ENCODE measurements around the gene FUNDC2.

Gene FUNDC2

GRCh38 chrX:155026420-155026726 lies 271 bp upstream of the FUNDC2 start:
- peak overlapping the region; percentile 65 for H3K4me2 ChIP-seq (ENCODE audit: low read length)
- H3K4me3 ChIP-seq (ENCODE audit: low read length), result peak overlapping the region; percentile 97
- peak overlapping the region; percentile 87 for H3K9ac ChIP-seq (ENCODE audit: low read length)
- H3K36me3 ChIP-seq (replicated peaks; ENCODE audit: low read depth, low read length), result no peaks in the 10 kb centered on the region
- no peaks in the 10 kb centered on the region for H3K27me3 ChIP-seq (ENCODE audit: low read depth, low read length)
- peaks cover 8% of the 10 kb centered on the region for H3K4me1 ChIP-seq (ENCODE audit: low read length)
- peak overlapping the region; percentile 84 for H3K27ac ChIP-seq (ENCODE audit: low read length)
- H3K79me2 ChIP-seq (ENCODE audit: low read length), result peaks cover 36% of the 10 kb centered on the region
- TF ChIP-seq CTCF (IDR thresholded peaks at IDR 0.05; ENCODE audit: low read depth, low read length), result no peak
- no peak for TF ChIP-seq EZH2phosphoT487 (IDR thresholded peaks at IDR 0.05; ENCODE audit: low read depth)
- no peaks in the 10 kb centered on the region for H4K20me1 ChIP-seq (ENCODE audit: insufficient read depth, low read length)
- H3K9me3 ChIP-seq (ENCODE audit: insufficient read depth, low read length), result no peaks in the 10 kb centered on the region
- peak overlapping the region; percentile 86 for H2AFZ ChIP-seq (ENCODE audit: low read depth, low read length)

DNA sequence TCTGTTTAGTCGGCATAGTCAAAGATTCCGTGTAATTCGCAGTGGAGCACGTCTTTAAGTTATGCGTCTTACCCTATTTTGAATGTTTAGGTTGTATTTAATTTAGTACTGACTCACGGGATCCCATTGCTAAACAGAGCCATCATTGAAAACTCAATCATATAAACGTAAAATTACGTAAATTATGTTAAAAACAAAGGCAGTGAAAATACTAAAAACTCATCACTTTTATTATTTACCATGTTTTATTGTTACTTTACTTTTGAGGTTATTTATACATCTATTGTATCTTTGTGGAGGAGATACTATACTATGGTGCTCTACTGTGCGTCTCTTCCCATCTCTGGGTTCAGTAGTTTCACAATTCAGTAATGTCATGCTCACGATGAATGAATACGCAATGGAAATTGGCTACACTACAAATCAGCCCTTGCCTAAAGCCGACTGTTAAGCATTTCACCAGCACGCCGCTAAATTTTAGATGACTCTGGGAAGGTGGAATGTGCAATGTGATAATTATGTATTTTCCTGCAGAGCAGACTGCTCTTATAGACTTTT lies 944 bp downstream of the FUNDC2 start:
- peaks cover 8% of the 10 kb centered on the region for H3K4me1 ChIP-seq (ENCODE audit: low read length)
- peak overlapping the region; percentile 95 for H3K9ac ChIP-seq (ENCODE audit: low read length)
- peaks cover 40% of the 10 kb centered on the region for H3K79me2 ChIP-seq (ENCODE audit: low read length)
- peak overlapping the region; percentile 97 for H3K4me3 ChIP-seq (ENCODE audit: low read length)
- no peak for TF ChIP-seq EZH2phosphoT487 (IDR thresholded peaks at IDR 0.05; ENCODE audit: low read depth)
- TF ChIP-seq CTCF (IDR thresholded peaks at IDR 0.05; ENCODE audit: low read depth, low read length), result no peak
- H3K4me2 ChIP-seq (ENCODE audit: low read length), result peak overlapping the region; percentile 92
- no peaks in the 10 kb centered on the region for H3K27me3 ChIP-seq (ENCODE audit: low read depth, low read length)
- H3K36me3 ChIP-seq (replicated peaks; ENCODE audit: low read depth, low read length), result no peaks in the 10 kb centered on the region
- no peaks in the 10 kb centered on the region for H3K9me3 ChIP-seq (ENCODE audit: insufficient read depth, low read length)
- no peaks in the 10 kb centered on the region for H4K20me1 ChIP-seq (ENCODE audit: insufficient read depth, low read length)
- H2AFZ ChIP-seq (ENCODE audit: low read depth, low read length), result peak overlapping the region; percentile 78
- H3K27ac ChIP-seq (ENCODE audit: low read length), result peak overlapping the region; percentile 84

GRCh38 chrX:155028129-155028528 lies 1.5 kb downstream of the FUNDC2 start:
- H4K20me1 ChIP-seq (ENCODE audit: insufficient read depth, low read length), result no peaks in the 10 kb centered on the region
- peaks cover 40% of the 10 kb centered on the region for H3K79me2 ChIP-seq (ENCODE audit: low read length)
- H3K4me3 ChIP-seq (ENCODE audit: low read length), result peak overlapping the region; percentile 97
- H2AFZ ChIP-seq (ENCODE audit: low read depth, low read length), result no peak overlapping the region
- H3K9ac ChIP-seq (ENCODE audit: low read length), result peak overlapping the region; percentile 95
- H3K27me3 ChIP-seq (ENCODE audit: low read depth, low read length), result no peaks in the 10 kb centered on the region
- peak overlapping the region; percentile 84 for H3K27ac ChIP-seq (ENCODE audit: low read length)
- H3K4me2 ChIP-seq (ENCODE audit: low read length), result peak overlapping the region; percentile 92
- H3K4me1 ChIP-seq (ENCODE audit: low read length), result peaks cover 8% of the 10 kb centered on the region
- no peak for TF ChIP-seq EZH2phosphoT487 (IDR thresholded peaks at IDR 0.05; ENCODE audit: low read depth)
- peak; percentile 20; the same call in 1 of the 2 replicates for TF ChIP-seq CTCF (IDR thresholded peaks at IDR 0.05; ENCODE audit: low read depth, low read length)
- no peaks in the 10 kb centered on the region for H3K36me3 ChIP-seq (replicated peaks; ENCODE audit: low read depth, low read length)
- H3K9me3 ChIP-seq (ENCODE audit: insufficient read depth, low read length), result no peaks in the 10 kb centered on the region

GRCh38 chrX:155028877-155029291 lies 2.2 kb downstream of the FUNDC2 start:
- no peak overlapping the region for H3K27ac ChIP-seq (ENCODE audit: low read length)
- H3K4me3 ChIP-seq (ENCODE audit: low read length), result no peak overlapping the region
- H3K79me2 ChIP-seq (ENCODE audit: low read length), result peaks cover 40% of the 10 kb centered on the region
- no peak for TF ChIP-seq CTCF (IDR thresholded peaks at IDR 0.05; ENCODE audit: low read depth, low read length)
- no peak for TF ChIP-seq EZH2phosphoT487 (IDR thresholded peaks at IDR 0.05; ENCODE audit: low read depth)
- H4K20me1 ChIP-seq (ENCODE audit: insufficient read depth, low read length), result no peaks in the 10 kb centered on the region
- no peaks in the 10 kb centered on the region for H3K27me3 ChIP-seq (ENCODE audit: low read depth, low read length)
- peaks cover 8% of the 10 kb centered on the region for H3K4me1 ChIP-seq (ENCODE audit: low read length)
- no peaks in the 10 kb centered on the region for H3K9me3 ChIP-seq (ENCODE audit: insufficient read depth, low read length)
- peaks cover 5% of the 10 kb centered on the region for H3K36me3 ChIP-seq (replicated peaks; ENCODE audit: low read depth, low read length)
- no peak overlapping the region; the same call in 1 of the 2 replicates for H3K4me2 ChIP-seq (ENCODE audit: low read length)
- no peak overlapping the region for H3K9ac ChIP-seq (ENCODE audit: low read length)
- no peak overlapping the region for H2AFZ ChIP-seq (ENCODE audit: low read depth, low read length)

Data from OCI-LY3 (cell line).